HG03342 (cell line): ENCODE measurements around the gene TRIB2.

Experiments used
- ATAC-seq: cut with Tn5 transposase; IDR thresholded peaks from one replicate; pipeline ENCODE4 v1.9.1; 2021; ENCODE audit warnings: mild to moderate bottlenecking, moderate library complexity; ENCODE audit not compliant: unreplicated experiment

TRIB2 gene

DNA sequence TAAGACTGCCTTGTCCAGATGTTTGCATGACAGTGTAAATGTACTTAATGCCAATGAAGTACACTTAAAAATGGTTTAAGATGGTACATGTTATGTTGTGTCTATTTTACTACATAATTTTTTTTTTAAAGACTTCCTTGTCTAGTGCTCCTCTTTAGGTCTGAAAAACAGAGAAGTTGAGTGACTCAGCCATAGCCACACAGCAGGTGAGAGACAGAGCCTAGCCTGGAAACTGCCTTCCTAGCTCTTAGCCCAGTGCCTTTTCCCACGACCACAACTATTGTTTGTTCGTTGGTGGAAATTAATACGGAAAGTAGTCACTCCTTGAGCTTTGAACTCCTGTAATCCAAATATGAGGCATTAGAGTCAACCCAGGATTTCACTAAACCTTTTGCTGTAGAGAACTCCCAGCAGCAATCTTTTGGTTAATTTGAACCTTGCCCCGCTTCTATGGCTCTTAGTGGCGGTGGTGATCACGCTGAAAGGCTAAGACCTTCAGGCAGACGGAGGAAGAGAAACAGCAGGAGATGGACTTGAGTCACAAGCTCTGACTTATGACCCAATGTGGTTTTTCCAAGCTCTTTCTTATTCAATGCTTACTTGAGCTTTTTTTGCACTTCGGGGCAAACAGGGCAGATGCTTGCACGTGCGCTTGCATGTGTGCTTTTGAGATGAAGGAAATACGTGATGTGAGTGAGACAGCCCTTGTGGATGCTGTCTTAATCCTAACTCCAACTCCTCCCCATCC lies 21.2 kb downstream of the TRIB2 start:
- no peak for ATAC-seq

DNA sequence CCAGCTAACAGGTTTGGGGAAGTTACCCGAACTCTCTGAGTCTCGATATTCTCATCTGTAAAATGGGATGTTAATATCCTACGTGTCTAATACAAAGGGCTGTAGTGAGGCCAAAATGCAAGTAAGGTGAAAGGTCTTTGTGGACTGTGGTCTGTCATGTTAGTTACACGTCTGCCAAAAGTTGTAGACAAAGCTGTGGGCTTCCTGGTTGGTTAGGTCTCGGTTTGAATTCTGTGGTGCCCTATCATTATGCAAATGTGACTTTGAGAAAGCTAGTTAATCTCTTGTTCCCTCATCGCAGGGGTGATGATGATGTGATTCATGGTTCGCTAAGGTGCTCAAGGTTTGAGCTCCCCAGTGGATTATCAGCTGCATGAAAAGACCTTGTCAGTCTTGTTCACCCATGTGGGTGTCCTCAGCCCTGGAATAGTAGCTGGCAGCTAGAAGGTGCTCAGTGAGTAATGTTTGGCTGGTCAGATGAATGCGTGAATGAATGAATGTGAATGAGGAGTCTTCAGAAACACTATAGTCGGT lies 23.1 kb downstream of the TRIB2 start:
- ATAC-seq = no peak

DNA sequence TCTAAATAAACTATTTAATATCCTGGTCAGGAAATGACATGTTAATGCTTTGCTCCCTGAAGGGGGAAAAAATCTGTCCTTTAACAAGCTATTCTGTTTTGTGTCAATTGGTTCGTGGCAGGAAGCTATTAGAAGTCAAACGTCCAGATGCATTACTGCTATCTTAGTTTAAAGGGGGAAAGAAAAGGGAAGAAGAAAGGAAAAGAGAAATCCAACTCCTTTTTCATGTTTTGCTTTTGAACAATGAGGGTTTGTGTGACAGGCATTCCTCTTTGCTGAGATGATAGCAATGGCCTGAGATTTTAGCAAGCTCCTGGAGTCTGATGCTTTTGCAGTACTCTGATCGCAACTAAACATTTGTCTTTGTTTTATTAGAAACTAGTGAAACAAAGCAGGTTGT lies 24.6 kb downstream of the TRIB2 start:
- no peak for ATAC-seq

DNA sequence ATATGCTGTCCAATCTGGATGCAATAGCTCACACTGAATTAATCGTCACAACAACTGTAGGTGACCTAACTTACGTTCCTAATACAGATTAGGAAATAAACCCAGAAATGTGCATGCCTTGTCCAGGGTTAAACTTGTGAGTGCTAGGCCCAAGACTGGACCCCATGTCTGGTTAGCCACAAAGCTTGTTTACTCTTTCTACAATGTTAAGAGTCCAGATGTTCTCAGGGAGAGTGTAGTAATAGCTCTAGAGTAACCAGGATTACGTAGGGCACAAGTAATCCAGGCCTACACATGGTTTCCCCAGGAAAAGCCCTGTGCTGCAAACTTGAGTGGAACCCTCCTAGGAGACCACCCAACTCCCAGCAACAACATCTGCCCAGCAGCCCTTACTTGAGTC lies 26.2 kb downstream of the TRIB2 start:
- ATAC-seq = no peak

DNA sequence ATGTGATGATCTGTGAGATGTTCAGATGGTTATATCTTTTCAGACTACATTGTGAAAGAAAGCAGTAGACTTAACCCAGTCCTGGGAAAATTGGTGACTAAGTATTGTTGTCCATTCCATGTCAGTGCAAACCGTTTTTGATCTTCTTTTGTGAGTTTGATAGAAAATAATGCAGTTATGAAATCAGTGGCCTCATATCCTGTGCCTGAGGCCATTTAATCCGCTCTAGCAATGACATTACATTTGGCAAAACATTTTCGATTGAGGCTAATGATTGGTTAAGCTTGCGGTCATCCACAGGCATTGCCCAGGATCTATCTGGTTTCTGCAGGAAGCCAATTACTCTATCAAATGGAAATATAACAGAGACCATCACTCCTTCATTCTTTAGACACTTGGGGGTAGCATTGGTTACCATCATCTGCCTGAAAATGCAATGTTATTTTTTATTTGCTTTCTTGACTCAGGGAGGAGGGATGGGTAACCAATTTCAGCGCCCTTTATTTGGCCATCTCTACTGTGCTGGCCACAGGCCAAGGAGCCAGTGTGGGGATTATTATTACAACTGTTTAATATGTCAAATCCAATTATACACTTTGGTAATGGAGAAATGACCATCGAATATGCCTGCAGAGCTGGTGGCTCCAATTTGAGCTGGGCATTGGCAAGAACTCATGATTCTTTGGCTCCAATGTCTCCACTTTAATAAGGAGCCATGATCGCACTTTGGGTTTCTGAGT lies 33.6 kb downstream of the TRIB2 start:
- no peak for ATAC-seq

DNA sequence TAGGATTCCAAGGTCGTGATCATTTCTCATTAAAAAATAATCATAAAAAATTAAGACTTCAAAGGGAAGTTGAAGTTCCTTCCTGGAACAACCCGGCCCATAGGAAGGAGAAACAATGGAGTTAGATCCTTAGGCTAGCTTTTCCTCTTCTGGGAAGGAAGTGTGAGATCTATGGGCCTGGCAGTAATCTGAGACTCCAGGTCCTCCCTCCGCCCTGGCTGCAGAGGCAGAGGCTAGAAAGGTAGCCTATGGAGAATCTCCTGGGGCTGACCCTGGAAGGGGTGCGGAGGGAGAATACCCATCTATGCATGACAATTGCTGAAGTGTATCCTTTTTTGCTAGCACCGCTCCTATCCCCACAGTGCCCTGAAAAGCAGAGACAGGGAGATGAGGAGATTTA lies 37.9 kb downstream of the TRIB2 start:
- no peak for ATAC-seq

DNA sequence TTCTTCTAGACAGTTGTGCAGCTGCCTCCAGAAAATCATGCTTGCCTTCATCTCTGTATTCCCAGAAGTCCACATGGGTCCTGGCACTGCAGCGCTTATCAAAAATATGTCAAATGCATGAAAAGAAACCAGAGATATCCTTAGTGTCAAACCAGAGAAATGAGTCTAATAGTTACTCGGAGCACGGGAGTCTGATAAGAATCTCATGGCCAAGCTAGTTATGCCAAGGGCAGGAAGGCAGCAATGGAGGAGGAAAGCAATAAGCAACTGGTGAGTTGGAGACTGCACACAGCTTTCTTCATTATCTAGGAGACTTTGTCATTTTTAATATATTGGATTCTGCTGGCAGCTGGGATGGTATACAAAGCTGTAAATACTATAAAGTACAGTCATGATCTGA lies 38.6 kb downstream of the TRIB2 start:
- no peak for ATAC-seq

DNA sequence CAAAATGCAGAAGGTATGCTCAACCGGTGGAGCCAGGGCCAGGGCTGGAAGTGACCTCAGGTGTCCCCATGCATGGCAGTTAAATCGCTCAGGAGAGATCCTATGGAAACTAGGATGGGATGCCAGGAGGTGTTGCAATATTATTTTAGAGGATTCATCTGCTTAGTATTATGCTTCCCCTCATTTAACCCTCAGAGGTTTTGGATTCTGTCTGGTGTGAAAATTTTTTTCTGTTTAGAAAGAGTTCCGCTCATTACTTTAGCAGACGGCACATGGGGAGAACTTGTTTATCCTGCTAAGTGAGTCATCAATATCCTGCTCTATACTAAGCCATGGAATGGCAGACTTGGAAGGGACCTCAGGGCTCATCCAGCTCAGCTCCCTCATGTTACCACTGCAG lies 42.5 kb downstream of the TRIB2 start:
- ATAC-seq = no peak

DNA sequence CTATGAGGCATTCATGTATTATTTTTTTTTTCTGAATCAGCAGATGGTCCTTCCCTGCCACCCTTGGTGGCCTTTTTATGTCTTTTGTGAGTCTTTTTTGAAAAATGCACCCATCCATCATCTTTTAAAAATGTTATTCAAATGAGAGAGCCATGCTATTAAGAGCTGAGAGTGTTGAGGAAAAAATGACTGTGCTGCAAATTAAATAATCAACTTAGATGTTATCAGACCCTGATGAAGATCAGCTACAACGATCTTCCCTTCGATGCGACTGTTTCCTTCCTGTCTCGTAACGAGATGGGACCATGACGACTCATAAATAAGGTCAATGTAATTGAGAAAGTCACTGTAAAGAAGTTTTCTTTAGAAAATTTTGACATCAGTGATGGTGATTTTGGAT lies 44.4 kb downstream of the TRIB2 start:
- ATAC-seq = no peak

DNA sequence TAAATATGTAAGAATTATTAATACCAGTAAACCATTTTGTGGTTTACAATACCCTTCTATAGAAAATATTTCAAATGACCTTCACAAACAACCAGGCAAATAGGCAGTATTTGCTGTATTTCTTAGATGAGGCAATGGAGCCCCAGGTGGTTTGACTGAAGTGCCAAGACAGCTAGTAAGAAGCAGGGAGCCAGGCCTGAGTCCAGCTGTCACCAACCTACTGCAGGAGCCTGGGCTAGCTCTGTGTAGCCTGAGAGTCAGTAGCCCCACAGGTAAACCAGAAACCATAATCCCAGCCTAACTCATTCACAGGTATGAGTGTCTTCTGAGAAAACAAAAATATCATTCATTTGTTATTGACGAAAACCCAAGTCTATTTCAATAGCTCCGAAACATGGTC lies 45.6 kb downstream of the TRIB2 start:
- ATAC-seq = no peak

DNA sequence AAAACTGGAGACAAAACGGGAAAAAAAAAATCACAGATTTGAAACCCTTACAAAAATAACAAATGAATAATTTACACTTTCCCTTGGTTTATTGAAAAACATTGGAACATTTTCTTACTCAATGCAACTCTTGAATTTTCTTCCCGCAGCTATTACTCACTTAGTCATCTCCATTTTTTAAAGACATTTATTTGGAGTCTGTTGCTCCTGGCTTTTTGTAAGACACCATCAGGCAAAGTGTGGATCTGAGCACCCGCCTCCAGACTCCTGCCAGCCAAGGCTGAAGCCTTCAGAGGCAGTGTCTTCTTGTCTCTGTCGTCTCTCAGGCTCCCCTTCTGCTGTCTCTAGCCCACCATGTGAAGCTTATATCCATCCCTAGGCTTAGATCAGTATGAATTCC lies 46.2 kb downstream of the TRIB2 start:
- ATAC-seq = no peak

DNA sequence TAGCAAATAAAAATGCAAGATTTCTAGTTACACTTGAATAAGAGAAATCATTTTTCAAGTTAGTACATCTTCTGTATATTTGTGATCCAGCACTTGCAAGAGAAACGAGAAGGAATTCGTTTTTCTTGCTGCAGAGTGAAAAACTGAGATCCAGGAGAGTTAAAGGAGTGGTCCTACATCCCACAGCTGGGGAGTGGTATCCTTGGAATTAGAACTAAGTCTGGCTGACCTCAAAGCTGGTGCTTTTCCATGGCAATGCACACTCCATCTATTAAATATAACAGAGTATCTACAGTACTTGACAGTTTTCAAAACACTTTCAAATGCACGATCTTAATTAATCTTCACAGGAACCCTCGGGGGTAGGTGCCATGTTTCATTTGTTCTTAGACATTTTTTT lies 46.8 kb downstream of the TRIB2 start:
- ATAC-seq = no peak

DNA sequence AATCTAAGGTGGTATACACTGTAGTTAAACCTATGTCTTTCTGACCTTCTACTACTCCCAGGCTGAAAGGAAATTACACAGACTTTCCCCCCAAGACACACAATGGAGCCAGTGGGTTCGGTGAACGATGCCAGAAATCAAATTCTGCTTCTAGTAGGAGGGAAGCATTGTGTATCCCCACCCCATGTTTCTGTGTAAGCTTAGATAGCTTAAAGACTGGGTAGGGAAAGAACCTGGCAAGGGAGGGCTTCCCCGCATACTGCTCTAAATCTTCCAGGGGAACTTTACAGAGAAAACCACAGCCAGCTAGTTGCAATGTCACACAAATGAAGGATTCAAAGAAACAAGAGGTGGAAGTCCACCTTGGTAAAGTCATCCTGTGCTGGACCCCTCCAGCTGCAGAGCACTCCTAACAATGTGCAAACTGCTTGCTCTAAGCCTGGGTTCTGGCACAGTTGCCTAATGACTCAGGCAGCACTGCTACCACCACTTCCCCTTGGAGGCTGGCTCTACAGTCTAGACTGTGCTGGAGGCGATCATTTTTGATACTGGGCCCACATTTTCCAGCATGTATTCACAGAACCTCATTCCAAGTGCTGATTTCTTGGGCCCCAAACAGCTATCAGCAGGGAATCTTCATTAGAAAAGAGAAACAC lies 47.5 kb downstream of the TRIB2 start:
- ATAC-seq = no peak

DNA sequence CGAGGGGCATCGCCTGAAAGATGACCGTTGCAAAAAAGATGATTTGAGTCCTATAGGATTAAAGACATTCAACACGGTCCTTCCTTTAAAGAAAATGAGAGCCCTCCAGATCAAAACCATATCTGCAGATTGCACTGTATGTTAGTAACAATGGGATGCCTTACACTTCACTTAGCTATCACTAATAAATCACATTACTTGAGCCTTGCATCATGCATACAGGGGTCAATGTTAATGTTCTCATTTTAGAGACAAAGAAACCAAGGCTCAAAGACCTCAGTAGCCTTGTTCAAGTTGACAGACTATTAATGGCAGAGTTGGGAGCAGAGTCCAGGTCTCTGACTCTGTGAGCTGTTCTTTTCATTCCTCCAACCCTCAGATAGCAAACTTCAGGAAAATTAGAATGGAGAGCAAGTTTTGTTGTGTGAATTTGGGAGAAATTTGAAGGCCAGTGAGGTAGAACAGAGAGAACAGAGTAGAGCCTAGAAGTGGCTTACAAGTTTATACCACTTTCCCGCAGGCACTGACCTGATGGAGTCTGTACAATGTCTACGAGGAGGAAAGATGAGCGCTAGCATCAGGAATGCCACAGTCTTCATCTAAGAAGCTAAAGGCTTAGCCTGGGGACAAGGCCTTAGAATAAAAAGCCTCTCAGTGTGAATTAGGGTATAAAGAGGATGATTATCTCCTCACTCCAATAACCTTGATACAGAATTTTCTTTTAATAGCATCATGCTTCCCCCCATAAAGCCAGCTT lies 48.3 kb downstream of the TRIB2 start:
- no peak for ATAC-seq

DNA sequence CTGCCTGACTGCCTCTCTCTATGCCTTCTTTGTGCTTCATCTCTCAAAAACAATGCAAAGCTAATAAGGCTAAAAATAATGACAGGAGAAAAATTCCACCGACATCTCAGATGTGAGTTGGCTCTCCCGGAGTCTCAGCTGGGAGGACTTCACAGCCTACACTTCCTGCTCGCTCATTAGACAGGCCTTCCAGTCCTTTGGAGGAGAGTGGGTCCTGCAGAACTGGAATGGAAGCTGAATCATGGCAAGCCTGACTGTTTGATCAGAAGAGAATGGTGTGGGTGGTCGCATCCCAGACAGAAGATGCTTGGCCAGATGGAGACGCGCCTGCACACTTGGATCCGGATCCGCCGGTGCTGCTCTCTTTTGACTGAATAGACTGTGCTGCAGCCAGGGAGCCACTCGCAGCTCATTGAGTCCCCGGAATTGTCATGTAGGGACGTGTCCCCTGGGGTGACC lies 49.7 kb downstream of the TRIB2 start:
- ATAC-seq = no peak

DNA sequence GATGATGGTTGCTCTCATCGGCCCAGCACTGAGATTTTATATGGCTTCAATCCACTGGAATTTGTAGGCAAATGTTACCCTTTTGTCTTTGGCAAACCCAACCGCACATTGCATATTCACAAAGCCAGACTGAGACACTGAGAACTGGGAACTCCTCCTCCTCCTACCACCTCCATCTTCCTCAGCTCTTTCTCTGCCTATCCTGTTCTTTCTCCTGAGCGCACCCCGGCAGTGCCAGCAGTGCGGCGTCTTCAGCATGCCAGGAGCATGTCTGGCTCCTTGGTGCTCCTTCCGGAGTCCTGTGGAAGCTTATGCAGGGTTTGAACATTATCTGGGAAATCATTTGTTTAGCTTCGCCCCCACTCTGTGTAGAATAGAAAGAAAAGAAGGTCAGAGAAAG lies 50.8 kb downstream of the TRIB2 start:
- no peak for ATAC-seq

DNA sequence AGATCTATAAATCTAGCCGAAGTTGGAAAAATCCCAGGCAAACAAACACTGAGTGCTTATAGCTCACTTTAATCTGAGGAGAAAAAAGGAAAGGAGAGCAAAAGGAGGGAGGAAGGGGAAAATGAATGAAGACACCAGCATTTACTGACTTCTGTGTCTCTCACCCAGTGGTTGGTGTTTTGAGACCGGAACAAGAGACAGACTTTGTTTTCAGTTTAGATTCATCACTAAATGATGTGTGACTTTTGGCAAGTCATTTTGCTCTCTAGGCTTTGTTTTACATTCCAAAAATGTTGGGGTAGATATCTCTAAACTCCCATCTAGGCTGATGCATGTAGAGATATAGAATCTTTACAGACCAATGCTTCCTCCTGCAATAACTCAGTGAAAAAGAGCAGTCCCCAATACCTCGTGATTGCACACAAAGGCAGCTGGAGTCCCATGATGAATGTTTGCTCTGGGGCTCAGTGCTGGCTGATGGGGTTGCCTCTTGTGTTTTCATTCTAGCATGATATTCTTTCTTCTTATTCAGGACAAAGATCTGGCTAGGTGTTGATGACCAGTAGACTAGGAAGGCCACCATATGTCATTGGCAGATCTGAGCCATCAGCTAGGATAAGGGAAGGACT lies 51.4 kb downstream of the TRIB2 start:
- ATAC-seq = no peak

DNA sequence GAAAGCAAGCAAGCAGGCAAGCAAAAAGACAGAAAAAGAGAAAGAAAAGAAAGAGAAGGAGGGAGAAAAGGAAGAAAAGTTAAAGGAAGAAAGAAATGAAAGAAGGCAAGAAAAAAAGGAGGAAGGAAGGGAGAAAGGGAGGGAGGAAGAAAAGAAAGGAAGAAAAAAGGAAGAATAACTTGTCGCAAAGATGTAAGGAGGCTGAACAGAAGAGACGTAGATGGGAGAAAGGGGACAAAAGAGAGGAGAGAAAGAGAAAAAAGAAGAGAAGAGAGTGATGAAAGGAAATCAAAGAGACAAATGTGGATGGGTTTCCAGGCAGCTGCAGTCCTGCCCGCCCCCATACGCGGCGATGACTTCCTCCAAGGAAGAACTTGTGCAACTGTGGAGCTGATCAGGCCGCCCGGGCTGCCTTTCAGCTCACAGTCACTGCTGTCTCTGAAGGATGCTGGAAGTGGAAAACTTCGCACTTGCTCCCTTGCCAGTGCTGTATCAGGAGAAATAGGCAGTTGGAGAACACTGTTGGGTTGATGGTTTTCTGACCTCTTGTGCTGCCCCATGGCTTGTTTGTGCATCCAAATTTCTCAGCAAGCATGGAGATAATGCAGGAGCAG lies 52.9 kb downstream of the TRIB2 start:
- ATAC-seq = no peak

DNA sequence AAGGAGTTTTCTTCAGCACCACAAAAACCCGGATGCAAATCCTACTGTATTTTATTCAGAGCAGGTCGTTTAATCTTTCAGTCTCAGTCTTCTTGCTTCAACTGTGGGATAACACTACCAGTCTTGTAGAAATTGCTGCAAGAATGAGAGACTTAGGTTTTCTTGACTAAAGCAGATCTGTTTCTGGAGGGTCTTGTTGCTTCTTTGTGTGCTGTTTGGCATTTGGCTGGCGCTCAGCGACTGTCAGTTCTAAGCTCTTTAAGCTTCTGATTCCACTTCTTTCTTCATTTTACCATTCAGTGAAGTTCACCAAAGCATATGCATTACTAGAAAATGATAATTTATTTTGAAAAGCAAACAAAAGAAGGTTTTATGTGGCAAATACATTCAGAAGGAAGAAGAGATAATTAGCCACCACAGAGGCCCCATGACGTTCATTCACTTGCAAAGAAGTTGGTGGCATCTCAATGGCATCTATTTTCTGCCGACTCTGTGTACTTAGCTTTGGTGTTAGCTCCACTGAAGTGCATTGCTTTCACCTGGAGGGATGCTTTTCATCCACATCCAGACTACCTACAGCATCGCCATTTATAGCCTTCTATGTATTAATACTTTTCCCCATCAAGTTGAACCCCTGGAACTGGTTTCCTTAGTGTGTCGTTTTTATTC lies 53.7 kb downstream of the TRIB2 start:
- ATAC-seq = no peak

DNA sequence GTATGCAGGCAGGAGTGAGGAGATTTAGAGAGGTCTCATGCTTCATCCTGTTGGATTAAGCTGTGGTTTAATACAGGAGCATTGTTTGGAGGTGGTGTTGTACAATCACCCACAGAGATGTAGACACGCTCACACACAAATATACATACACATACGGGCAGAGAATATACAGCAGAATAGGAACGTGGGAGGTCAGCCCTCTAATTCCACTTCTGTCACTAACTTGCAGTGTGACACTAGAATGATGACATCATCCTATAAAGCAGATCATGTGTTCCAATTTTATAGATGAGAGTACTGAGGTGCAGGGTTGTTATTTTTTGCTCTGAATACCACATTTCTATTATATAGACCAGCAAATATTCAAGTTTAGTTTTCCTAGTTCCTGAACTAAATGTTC lies 54.4 kb downstream of the TRIB2 start:
- ATAC-seq = no peak
